HUES64 (cell line): ENCODE data around the gene CDY2A.
"Not testable (repeated sequence)": the region's sequence is repeated elsewhere in the genome, so short reads cannot be mapped to it uniquely, and the experiment has no call there.

Experiments
- H3K27ac ChIP-seq: 2 replicates; pipeline ENCODE4 v1.7.0; 2013; ENCODE audit warnings: low read depth, low read length, inconsistent platforms
- H3K27me3 ChIP-seq: 2 replicates; pipeline ENCODE4 v1.6.1; 2013; ENCODE audit warnings: mild to moderate bottlenecking, low read length; ENCODE audit not compliant: insufficient read depth
- H3K36me3 ChIP-seq: 2 replicates; pipeline ENCODE4 v1.6.1; 2013; ENCODE audit warnings: mild to moderate bottlenecking, low read length; ENCODE audit not compliant: insufficient read depth
- H3K4me1 ChIP-seq: 2 replicates; pipeline ENCODE4 v1.6.1; 2013; ENCODE audit warnings: mild to moderate bottlenecking, low read length, moderate library complexity; ENCODE audit not compliant: insufficient read depth
- H3K4me3 ChIP-seq: 2 replicates; pipeline ENCODE4 v1.5.1; 2013; ENCODE audit warnings: mild to moderate bottlenecking, low read length, moderate library complexity
- H3K9ac ChIP-seq: 2 replicates; pipeline ENCODE4 v1.6.1; 2013; ENCODE audit warnings: mild to moderate bottlenecking, low read depth, low read length
- H3K9me3 ChIP-seq: 2 replicates; pipeline ENCODE4 v1.6.1; 2013; ENCODE audit warnings: low read depth, low read length; ENCODE audit not compliant: insufficient read depth
- WGBS: fragments of 150-250, 120-280 bp; methylation state at CpG from one replicate; pipeline ENCODE4 v1.1.7; 2013; ENCODE audit warnings: missing lambda C conversion rate; 5-methylcytosine and 5-hydroxymethylcytosine counted together

CDY2A gene

GRCh38 chrY:18056473-18056872, 30.9 kb downstream of the CDY2A start:
- H3K4me1 ChIP-seq, H3K36me3 ChIP-seq, H3K9me3 ChIP-seq, H3K27ac ChIP-seq, H3K27me3 ChIP-seq, H3K4me3 ChIP-seq, H3K9ac ChIP-seq: not testable (repeated sequence)
- no CpG with 5 or more reads among the region's 3 CpGs for WGBS

- not testable (repeated sequence) for H3K9ac ChIP-seq, H3K27me3 ChIP-seq, H3K27ac ChIP-seq, H3K9me3 ChIP-seq, H3K4me1 ChIP-seq, H3K36me3 ChIP-seq, H3K4me3 ChIP-seq
- WGBS = no CpG with 5 or more reads among the region's 12 CpGs
These were observed 47.9 kb downstream of the CDY2A start for GRCh38 chrY:18073464-18073863.
